OCI-LY1 (cell line): ENCODE data around the gene MRPL36.
"Not testable (repeated sequence)": the region's sequence is repeated elsewhere in the genome, so short reads cannot be mapped to it uniquely, and the experiment has no call there.

Experiments
- H2AFZ ChIP-seq: fragments of 200-600 bp; sonication (generic), shearing (Covaris generic); 2 replicates; pipeline ENCODE4 v1.6.0; 2014; ENCODE audit warnings: antibody characterized with exemption, mild to moderate bottlenecking, low read length
- H3F3A ChIP-seq: fragments of 200-600 bp; sonication (generic), shearing (Covaris generic); 2 replicates; pipeline ENCODE4 v1.6.0; 2014; ENCODE audit warnings: mild to moderate bottlenecking, antibody characterized with exemption, low read length, moderate library complexity; ENCODE audit not compliant: insufficient read depth
- H3K27ac ChIP-seq: fragments of 200-600 bp; sonication (generic); 2 replicates; pipeline ENCODE4 v1.5.1; 2014; ENCODE audit warnings: low read length, mixed run types, mild to moderate bottlenecking, low read depth; ENCODE audit not compliant: poor library complexity, severe bottlenecking
- H3K27me3 ChIP-seq: fragments of 200-600 bp; sonication (generic); 2 replicates; pipeline ENCODE4 v1.6.0; 2014; ENCODE audit warnings: antibody characterized with exemption, mild to moderate bottlenecking, low read length, moderate library complexity; ENCODE audit not compliant: insufficient read depth
- H3K36me3 ChIP-seq: fragments of 200-600 bp; sonication (generic); 2 replicates; pipeline ENCODE4 v1.6.1; 2014; ENCODE audit warnings: mild to moderate bottlenecking, antibody characterized with exemption, low read length, moderate library complexity, mixed read lengths; ENCODE audit not compliant: insufficient read depth
- H3K4me1 ChIP-seq: fragments of 200-600 bp; sonication (generic); 2 replicates; pipeline ENCODE4 v1.5.1; 2014; ENCODE audit warnings: mild to moderate bottlenecking, low read length, moderate library complexity; ENCODE audit not compliant: insufficient read depth, severe bottlenecking
- H3K4me2 ChIP-seq: fragments of 200-600 bp; sonication (generic), shearing (Covaris generic); 2 replicates; pipeline ENCODE4 v1.6.1; 2014; ENCODE audit warnings: low read length
- H3K4me3 ChIP-seq: fragments of 200-600 bp; sonication (generic); 2 replicates; pipeline ENCODE4 v1.5.1; 2014; ENCODE audit warnings: low read length, low read depth, mild to moderate bottlenecking, mixed read lengths; ENCODE audit not compliant: poor library complexity, severe bottlenecking
- H3K79me2 ChIP-seq: fragments of 200-600 bp; shearing (Covaris generic); 2 replicates; pipeline ENCODE4 v1.6.1; 2016; ENCODE audit warnings: mixed run types, low read length, mixed read lengths; ENCODE audit not compliant: insufficient read depth
- H3K9ac ChIP-seq: fragments of 200-600 bp; sonication (generic), shearing (Covaris generic); 2 replicates; pipeline ENCODE4 v1.6.1; 2014; ENCODE audit warnings: mild to moderate bottlenecking, low read length, mixed read lengths
- H3K9me2 ChIP-seq: fragments of 200-600 bp; sonication (generic), shearing (Covaris generic); 2 replicates; pipeline ENCODE4 v1.6.1; 2014; ENCODE audit warnings: low read depth, mild to moderate bottlenecking, low read length, mixed read lengths
- H3K9me3 ChIP-seq: fragments of 200-600 bp; shearing (Covaris generic); 2 replicates; pipeline ENCODE4 v1.6.1; 2014; ENCODE audit warnings: low read length, mixed read lengths
- H4K20me1 ChIP-seq: fragments of 200-600 bp; sonication (generic), shearing (Covaris generic); 2 replicates; pipeline ENCODE4 v1.6.0; 2016; ENCODE audit warnings: mild to moderate bottlenecking, low read length; ENCODE audit not compliant: insufficient read depth
- EZH2 ChIP-seq: fragments of 200-600 bp; sonication (generic), shearing (Covaris generic); IDR thresholded peaks from 2 replicates; pipeline ENCODE4 v1.8.0; 2017; ENCODE audit warnings: borderline replicate concordance, mixed run types, mild to moderate bottlenecking, antibody characterized with exemption, low read length, moderate library complexity, mixed read lengths
- TF ChIP-seq, protein P1 (sequence below): fragments of 200-600 bp; sonication (generic), shearing (Covaris generic); IDR thresholded peaks from 2 replicates; pipeline ENCODE4 v1.5.1; 2017; ENCODE audit warnings: mild to moderate bottlenecking, antibody characterized with exemption, low read length, moderate library complexity, mixed read lengths

Gene MRPL36

GRCh38 chr5:1818784-1819183 is 19.1 kb upstream of the MRPL36 start:
- no peak for TF ChIP-seq EZH2
- TF ChIP-seq, protein P1, sequence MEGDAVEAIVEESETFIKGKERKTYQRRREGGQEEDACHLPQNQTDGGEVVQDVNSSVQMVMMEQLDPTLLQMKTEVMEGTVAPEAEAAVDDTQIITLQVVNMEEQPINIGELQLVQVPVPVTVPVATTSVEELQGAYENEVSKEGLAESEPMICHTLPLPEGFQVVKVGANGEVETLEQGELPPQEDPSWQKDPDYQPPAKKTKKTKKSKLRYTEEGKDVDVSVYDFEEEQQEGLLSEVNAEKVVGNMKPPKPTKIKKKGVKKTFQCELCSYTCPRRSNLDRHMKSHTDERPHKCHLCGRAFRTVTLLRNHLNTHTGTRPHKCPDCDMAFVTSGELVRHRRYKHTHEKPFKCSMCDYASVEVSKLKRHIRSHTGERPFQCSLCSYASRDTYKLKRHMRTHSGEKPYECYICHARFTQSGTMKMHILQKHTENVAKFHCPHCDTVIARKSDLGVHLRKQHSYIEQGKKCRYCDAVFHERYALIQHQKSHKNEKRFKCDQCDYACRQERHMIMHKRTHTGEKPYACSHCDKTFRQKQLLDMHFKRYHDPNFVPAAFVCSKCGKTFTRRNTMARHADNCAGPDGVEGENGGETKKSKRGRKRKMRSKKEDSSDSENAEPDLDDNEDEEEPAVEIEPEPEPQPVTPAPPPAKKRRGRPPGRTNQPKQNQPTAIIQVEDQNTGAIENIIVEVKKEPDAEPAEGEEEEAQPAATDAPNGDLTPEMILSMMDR, result no peak
- Histone ChIP-seq H3K9ac (no peak overlapping the region), H3K79me2 (no peaks in the 10 kb centered on the region), H2AFZ (no peak overlapping the region), H3K27ac (no peak overlapping the region), H3K9me3 (no peaks in the 10 kb centered on the region), H3K4me3 (no peak overlapping the region), H3K36me3 (peaks cover 88% of the 10 kb centered on the region), H3K27me3 (no peaks in the 10 kb centered on the region), H4K20me1 (no peaks in the 10 kb centered on the region), H3K4me1 (no peaks in the 10 kb centered on the region), H3K9me2 (no peaks in the 10 kb centered on the region), H3K4me2 (no peak overlapping the region), H3F3A (no peaks in the 10 kb centered on the region)

DNA sequence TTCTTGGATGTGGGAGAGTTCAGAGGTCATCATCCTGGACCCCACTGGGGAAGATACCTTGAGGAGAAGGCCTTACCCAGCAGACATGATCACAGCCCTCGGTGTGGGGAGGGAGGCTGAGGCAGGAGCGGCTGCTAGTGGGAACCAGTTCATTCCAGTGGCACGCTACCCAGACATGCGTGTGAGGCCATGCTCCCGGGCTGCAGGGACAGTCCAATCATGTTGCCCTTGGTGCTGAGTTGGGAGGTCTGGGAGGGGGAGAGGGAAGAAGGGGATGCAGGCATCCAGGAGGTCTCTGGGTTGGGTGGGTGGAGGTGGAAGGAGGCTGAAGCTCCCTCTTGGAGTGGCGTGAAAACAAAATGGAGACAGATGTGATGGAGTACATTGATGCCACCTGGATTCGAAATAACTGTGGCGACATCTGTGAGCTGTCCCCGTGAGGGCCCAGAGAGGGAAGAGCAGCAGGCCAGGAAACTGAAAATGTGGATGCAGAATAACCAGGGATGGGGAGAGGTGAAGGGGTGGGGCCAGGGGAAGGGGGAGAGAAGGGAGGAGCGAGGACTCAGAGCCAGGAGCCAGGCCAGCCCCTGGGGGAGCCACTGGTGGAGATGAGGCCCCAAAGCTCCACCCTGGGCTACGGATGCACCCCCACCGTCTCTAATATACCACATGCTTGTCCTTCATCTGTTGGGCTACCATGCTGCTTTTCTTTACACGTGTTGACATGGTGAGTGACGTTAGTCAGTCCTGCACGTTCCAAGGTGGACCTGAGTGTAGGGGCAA is 17.8 kb upstream of the MRPL36 start:
- H3K9me3 ChIP-seq, result no peaks in the 10 kb centered on the region
- no peak for TF ChIP-seq EZH2
- TF ChIP-seq, protein P1, result no peak
- H3F3A ChIP-seq, result no peaks in the 10 kb centered on the region

GRCh38 chr5:1816495-1817089 is 17.0 kb upstream of the MRPL36 start:
- not testable (repeated sequence) for H3K9me2 ChIP-seq, H3K9ac ChIP-seq, H3K79me2 ChIP-seq, H4K20me1 ChIP-seq, H3F3A ChIP-seq, H3K4me2 ChIP-seq, H3K9me3 ChIP-seq, H3K27me3 ChIP-seq, H3K4me1 ChIP-seq, H2AFZ ChIP-seq, H3K4me3 ChIP-seq, H3K27ac ChIP-seq
- peaks cover 100% of the 10 kb centered on the region for H3K36me3 ChIP-seq

More for the DNA sequence above, 17.8 kb upstream of the MRPL36 start:
- Histone ChIP-seq H2AFZ (no peak overlapping the region), H3K79me2 (no peaks in the 10 kb centered on the region), H3K9ac (no peak overlapping the region), H3K4me1 (no peaks in the 10 kb centered on the region), H3K27me3 (no peaks in the 10 kb centered on the region), H3K9me2 (no peaks in the 10 kb centered on the region), H3K27ac (no peak overlapping the region), H3K36me3 (peaks cover 100% of the 10 kb centered on the region), H4K20me1 (no peaks in the 10 kb centered on the region), H3K4me2 (no peak overlapping the region), H3K4me3 (no peak overlapping the region)

GRCh38 chr5:1815881-1816292 is 16.2 kb upstream of the MRPL36 start:
- Histone ChIP-seq H3K4me1 (no peaks in the 10 kb centered on the region), H2AFZ (no peak overlapping the region), H3K4me3 (no peak overlapping the region), H3K9me3 (no peaks in the 10 kb centered on the region), H3K4me2 (no peak overlapping the region), H3K27me3 (no peaks in the 10 kb centered on the region), H3F3A (no peaks in the 10 kb centered on the region), H3K9me2 (no peaks in the 10 kb centered on the region), H3K36me3 (peaks cover 100% of the 10 kb centered on the region), H4K20me1 (no peaks in the 10 kb centered on the region), H3K79me2 (no peaks in the 10 kb centered on the region), H3K9ac (no peak overlapping the region), H3K27ac (no peak overlapping the region)
- TF ChIP-seq, protein P1, result no peak
- no peak for TF ChIP-seq EZH2
